Measurements from ENCODE around the gene SLC25A13.
"Not testable (repeated sequence)": the region's sequence is repeated elsewhere in the genome, so short reads cannot be mapped to it uniquely, and the experiment has no call there.

Gene SLC25A13

DNA sequence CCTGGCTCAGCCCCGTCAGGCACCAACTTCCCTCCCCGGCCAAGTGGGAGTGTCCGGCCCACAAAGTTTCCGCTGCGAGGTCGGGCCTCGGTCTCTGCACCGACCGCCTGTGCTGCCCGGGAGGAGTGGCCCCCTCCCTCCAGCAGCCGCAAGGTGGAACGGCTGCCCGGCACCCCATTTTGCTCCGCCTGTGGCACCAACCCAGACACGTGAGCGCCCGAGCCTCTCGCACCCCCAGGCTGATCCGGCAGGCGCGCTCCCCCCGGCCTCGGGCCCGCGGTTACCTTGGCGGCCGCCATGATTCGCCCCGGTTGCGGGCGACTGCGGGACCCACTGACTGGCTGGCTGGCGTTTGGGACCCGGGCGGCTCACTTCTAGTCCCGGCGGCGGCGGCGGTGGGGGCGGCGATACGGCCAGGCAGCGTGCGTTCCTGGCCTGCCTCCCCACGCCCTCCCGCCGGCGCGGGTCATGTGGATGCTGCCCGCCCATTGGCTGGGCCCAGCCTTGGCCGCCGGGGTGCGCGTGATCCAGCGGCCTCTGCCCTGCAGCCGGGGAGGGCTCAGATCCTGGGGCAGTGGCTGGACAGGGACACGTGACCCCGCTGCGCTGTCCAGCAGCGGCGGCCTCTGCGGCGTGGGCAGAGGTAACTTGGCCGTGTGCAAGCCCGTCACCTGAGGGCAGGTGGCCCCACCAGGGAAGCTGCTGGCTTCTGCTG lies at the start of gene SLC25A13:
TSS of gene SLC25A13 (minus strand) at position 441 of the 715 bp plus-strand sequence. CDS start at position 299, 142 bp downstream.
- peak; percentile 48 for DNase-seq (ENCODE audit: low read depth in 1 of 2, low spot score in 1 of 2)

- not testable (repeated sequence) for DNase-seq (ENCODE audit: low read depth in 1 of 2, low spot score in 1 of 2)
These were observed 44.0 kb upstream of the SLC25A13 start for GRCh38 chr7:96365916-96366315.

- no peak for DNase-seq (ENCODE audit: low read depth in 1 of 2, low spot score in 1 of 2)
These were observed 39.4 kb upstream of the SLC25A13 start for GRCh38 chr7:96361116-96361857.

DNA sequence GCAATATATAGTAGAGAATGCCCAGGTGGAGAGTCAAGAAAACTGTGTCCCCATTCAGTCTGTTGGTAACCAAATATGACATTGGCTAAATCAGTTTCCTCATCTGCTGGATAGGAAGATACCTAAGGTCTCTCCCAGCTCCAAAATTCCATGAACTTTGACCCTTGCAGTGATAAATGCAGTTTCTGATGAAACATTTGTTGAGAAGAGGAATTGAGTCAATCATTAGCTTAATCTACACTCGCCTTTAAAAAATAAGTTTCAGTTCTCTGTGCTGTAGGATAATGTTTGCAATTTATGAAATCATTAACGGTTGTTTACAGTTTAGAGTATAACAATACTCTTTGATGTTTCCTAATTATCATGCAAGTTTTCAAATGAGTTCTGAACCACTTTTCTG lies 38.0 kb upstream of the SLC25A13 start:
- DNase-seq (ENCODE audit: low read depth in 1 of 2, low spot score in 1 of 2): no peak

- DNase-seq (ENCODE audit: low read depth in 1 of 2, low spot score in 1 of 2): not testable (repeated sequence)
These were observed 36.5 kb upstream of the SLC25A13 start for GRCh38 chr7:96358236-96358971.

DNA sequence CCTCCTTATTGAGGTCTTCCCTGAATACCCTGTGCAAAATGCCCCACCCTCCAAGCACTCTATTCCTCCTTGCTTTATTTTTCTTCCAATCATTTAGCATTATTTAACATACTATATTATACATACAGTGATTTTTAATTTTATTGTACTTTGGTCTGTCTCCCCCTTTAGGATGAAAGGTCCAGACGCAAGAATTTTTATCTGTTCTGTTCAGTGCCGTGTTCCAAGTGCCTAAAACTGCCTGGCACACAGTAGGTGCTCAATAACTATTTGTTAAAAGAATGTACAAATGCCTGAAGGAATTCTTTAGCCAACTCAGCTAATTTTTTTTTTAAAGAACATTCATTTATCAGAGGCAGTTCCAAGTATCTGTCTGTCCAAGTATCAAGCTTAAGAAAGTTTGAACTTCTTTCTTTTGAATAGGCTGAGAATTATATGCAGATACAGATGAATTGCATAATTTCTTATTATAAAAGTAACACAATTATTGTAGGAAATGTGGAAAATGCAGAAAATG lies 34.1 kb upstream of the SLC25A13 start:
- no peak for DNase-seq (ENCODE audit: low read depth in 1 of 2, low spot score in 1 of 2)

- no peak for DNase-seq (ENCODE audit: low read depth in 1 of 2, low spot score in 1 of 2)
These were observed 33.0 kb upstream of the SLC25A13 start for GRCh38 chr7:96354881-96355280.

- no peak for DNase-seq (ENCODE audit: low read depth in 1 of 2, low spot score in 1 of 2)
These were observed 27.7 kb upstream of the SLC25A13 start for GRCh38 chr7:96349572-96349971.

DNA sequence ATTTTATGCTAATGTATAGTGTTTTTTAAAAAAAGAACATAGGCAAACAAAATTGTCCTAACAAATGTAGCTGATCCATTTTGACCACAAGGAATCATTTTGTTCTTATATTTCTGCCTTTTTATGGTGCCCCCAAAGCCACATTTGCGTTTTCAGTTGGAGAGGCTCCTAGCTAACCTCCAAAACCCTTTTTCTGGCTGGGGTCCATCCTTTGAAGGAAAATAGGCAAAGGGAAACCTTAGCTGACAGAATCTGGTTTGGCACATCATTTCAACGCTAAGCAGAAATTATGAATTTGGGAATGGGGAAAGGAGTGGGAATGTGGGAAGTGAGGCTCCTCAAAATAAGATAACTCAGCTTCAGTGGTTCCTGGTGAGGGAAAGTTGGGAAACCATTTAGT lies 25.6 kb upstream of the SLC25A13 start:
- no peak for DNase-seq (ENCODE audit: low read depth in 1 of 2, low spot score in 1 of 2)

DNA sequence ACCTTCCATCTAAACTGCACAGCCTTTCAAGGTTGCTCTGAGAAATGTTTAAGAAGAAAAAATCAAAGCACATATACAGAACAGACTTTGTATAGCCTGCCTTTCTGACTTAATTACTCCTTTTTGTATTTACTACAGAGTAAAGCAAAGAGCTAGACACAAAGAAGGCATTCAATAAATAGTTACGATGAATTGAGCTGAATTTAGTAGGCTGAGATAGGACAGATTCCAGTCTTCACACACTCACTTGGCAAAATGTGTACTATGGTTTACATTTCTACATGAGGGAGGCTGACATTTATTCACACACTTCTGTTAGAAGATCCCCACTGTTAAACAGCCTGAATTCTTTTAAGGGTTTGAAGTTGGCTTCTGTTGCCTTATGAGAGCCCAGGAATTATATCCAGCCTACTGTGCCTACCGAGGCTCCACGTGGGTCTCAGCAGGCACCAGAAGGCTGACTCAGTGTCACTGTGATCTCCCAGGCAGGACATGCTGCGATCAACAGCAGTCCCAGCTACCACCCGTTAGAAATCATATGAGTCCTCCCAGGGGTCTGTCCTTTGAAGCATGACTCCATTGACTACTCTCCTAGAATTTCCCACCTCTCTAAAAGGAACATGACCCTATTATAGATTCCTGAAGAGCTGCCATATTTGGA lies 24.5 kb upstream of the SLC25A13 start:
- no peak for DNase-seq (ENCODE audit: low read depth in 1 of 2, low spot score in 1 of 2)

DNA sequence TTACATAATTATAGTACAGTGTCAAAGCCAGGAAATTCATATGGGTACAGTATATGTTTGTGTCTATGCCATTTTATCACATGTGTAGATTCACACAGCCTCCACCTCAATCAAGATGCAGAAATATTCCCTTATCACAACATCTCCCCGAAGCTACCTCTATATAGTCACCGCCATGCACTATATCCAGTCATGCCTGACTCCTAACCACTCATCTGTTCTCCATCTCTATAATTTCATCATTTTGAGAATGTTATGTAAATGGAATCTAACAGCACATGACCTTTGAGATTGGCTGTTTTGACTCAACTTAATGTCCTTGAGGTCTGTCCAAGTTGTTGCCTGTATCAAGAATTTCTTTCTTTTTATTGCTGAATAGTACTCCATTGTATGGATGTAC lies 22.3 kb upstream of the SLC25A13 start:
- DNase-seq (ENCODE audit: low read depth in 1 of 2, low spot score in 1 of 2): no peak

DNA sequence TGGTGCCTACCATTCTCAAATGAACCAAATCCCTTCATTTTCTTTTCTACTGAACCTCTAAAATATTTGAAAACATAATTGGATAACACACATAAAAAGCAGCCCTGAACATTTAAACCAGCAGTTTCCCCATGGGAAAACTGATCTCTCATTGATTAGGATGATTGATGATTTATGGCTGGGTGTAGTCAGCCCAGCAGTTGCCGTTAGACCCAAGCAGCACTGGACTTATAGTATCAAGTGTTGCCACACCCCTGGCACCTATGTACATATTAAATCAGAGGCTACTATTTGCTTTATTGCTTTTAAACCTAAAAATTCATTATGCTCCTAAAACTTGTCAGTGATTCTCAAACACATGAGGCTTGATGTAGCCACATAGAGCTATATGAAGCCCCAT lies 20.2 kb upstream of the SLC25A13 start:
- DNase-seq (ENCODE audit: low read depth in 1 of 2, low spot score in 1 of 2): no peak

DNA sequence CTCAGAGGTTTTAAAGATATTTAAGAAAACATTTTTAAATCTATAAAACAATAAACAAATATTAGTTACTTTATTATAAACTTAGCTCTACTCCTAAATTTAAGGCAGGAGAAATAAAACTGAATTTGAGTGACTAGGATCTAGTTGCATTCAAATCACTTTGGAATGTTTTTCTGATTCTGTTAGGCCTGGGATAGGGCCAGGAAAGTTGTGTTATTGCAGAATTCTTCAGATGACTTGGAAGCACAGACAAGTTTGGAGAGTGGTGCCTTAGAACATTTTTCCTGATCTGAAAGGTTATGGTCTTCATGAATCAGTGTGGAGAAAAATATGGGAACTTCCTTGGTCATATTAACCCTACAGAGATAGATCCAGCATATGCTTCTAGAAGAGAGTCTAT lies 15.6 kb upstream of the SLC25A13 start:
- no peak for DNase-seq (ENCODE audit: low read depth in 1 of 2, low spot score in 1 of 2)

DNA sequence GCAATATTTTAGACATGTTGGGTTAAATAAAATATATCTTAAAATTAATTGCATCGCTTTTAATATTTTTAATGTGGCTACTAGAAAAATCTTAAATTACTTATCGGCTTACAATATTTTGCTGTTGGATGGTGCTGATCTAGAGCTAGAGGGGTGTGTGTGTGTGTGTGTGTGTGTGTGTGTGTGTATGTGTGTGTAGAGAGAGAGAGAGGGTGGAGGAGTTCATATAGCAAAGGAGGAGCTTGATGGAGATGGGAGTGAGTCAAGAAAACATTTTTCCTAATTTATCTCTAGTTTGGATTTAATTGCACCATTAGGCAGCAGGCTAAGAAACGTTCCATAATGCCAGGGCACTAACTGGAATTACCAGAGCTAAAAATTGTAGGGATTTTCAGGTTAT lies 10.4 kb upstream of the SLC25A13 start:
- DNase-seq (ENCODE audit: low read depth in 1 of 2, low spot score in 1 of 2): no peak

- no peak for DNase-seq (ENCODE audit: low read depth in 1 of 2, low spot score in 1 of 2)
These were observed 9.9 kb upstream of the SLC25A13 start for GRCh38 chr7:96331775-96332174.

GRCh38 chr7:96331233-96331632 lies 9.3 kb upstream of the SLC25A13 start:
- no peak for DNase-seq (ENCODE audit: low read depth in 1 of 2, low spot score in 1 of 2)

- no peak for DNase-seq (ENCODE audit: low read depth in 1 of 2, low spot score in 1 of 2)
These were observed 8.3 kb upstream of the SLC25A13 start for GRCh38 chr7:96330193-96330592.

GRCh38 chr7:96329241-96329640 lies 7.3 kb upstream of the SLC25A13 start:
- no peak for DNase-seq (ENCODE audit: low read depth in 1 of 2, low spot score in 1 of 2)

DNA sequence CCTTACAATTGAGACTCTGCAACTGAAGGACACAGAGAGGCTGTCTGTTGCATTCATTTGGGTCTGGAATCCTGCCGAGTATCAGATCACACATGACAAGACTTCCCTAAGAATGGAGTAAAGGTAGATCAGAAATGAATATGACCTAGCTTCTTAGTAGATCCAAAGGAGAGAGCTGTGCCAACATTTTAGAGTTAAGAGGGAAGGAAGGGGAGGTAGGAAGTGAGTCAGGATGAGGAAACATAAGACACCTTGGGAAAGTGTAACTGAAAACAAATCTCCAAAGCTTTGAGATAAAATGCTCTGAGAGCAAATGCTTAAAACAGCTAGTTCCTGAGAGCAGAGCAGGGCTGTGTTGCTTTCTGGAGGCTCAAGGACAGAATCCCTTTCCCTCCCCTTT lies 6.1 kb upstream of the SLC25A13 start:
- no peak for DNase-seq (ENCODE audit: low read depth in 1 of 2, low spot score in 1 of 2)

DNA sequence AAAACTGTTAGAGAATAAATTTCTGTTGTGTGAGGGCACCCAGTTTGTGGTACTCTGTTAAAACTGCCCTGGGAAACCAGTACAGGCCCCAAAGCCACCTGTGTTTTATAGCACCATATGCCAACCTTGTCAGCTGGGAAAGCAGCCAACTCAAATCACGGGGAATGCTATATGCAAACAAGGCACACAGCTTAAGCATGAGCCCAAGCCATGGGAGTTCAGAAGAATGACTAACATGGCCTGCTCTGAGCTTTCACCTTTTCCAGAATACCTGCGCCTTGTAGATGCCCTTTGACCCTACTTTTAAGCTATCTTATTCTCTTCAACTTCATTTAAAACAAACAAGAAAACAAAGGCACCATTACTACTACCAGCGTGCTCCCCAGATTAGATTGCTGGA lies 5.5 kb upstream of the SLC25A13 start:
- DNase-seq (ENCODE audit: low read depth in 1 of 2, low spot score in 1 of 2): no peak

- DNase-seq (ENCODE audit: low read depth in 1 of 2, low spot score in 1 of 2): not testable (repeated sequence)
These were observed 4.9 kb upstream of the SLC25A13 start for GRCh38 chr7:96326752-96327151.
